Neuronal stem cell (in vitro differentiated cells): ENCODE data around the gene ILK.

Experiments used
- DNase-seq: peaks from one replicate; pipeline ENCODE4 v3.0.0-alpha.2; 2013; ENCODE audit warnings: low spot score
- H2AFZ ChIP-seq: one replicate; pipeline ENCODE4 v1.6.1; 2013; ENCODE audit warnings: mild to moderate bottlenecking, low read length, inconsistent platforms
- H2AK5ac ChIP-seq: 2 replicates; pipeline ENCODE4 v1.6.1; 2013; ENCODE audit warnings: low read depth, mild to moderate bottlenecking, inconsistent platforms, low read length, moderate library complexity, mixed read lengths
- H2BK120ac ChIP-seq: 2 replicates; pipeline ENCODE4 v1.6.1; 2013; ENCODE audit warnings: low read depth, mild to moderate bottlenecking, inconsistent platforms, low read length, moderate library complexity, mixed read lengths
- H2BK12ac ChIP-seq: one replicate; pipeline ENCODE4 v1.6.1; 2013; ENCODE audit warnings: low read length, inconsistent platforms
- H2BK15ac ChIP-seq: 2 replicates; pipeline ENCODE4 v1.6.1; 2013; ENCODE audit warnings: mild to moderate bottlenecking, low read length, inconsistent platforms, mixed read lengths
- H2BK5ac ChIP-seq: one replicate; pipeline ENCODE4 v1.6.1; 2013; ENCODE audit warnings: inconsistent platforms, mild to moderate bottlenecking, low read length, moderate library complexity
- H3K14ac ChIP-seq: one replicate; pipeline ENCODE4 v1.6.1; 2013; ENCODE audit warnings: low read length, inconsistent platforms
- H3K18ac ChIP-seq: 2 replicates; pipeline ENCODE4 v1.6.1; 2013; ENCODE audit warnings: low read length, inconsistent platforms
- H3K23ac ChIP-seq: 2 replicates; pipeline ENCODE4 v1.6.1; 2013; ENCODE audit warnings: low read depth, mild to moderate bottlenecking, mixed read lengths, low read length, inconsistent platforms; ENCODE audit not compliant: poor library complexity
- H3K27ac ChIP-seq: replicated peaks from 3 replicates; pipeline ENCODE4 v1.5.1; 2013; ENCODE audit warnings: low read length, inconsistent platforms
- H3K27me3 ChIP-seq, 3 experiments: 2 replicates each; pipeline ENCODE4 v1.6.1; 2013; ENCODE audit warnings: low read length in 3 of 3, mild to moderate bottlenecking in 2 of 3, inconsistent platforms in 1 of 3, low read depth in 1 of 3, mixed read lengths in 1 of 3, moderate library complexity in 1 of 3; ENCODE audit not compliant: control insufficient read depth in 3 of 3, insufficient read depth in 3 of 3
- H3K36me3 ChIP-seq, 2 donors: replicated peaks in 1 of 2; 2 replicates each; pipeline ENCODE4 v1.6.1; 2013; ENCODE audit warnings: low read length in 2 of 2; ENCODE audit not compliant: control insufficient read depth in 2 of 2, insufficient read depth in 2 of 2
- H3K4ac ChIP-seq: 2 replicates; pipeline ENCODE4 v1.6.1; 2013; ENCODE audit warnings: inconsistent platforms, mild to moderate bottlenecking, low read length, moderate library complexity
- H3K4me1 ChIP-seq, 2 donors: 1 replicate in 1 of 2; 2 replicates in 1 of 2; pipeline ENCODE4 v1.6.1; 2013; ENCODE audit warnings: low read length in 2 of 2, low read depth in 1 of 2; ENCODE audit not compliant: control insufficient read depth in 2 of 2, insufficient read depth in 1 of 2
- H3K4me2 ChIP-seq: one replicate; pipeline ENCODE4 v1.6.1; 2013; ENCODE audit warnings: mild to moderate bottlenecking, low read length, inconsistent platforms; ENCODE audit not compliant: insufficient read depth, poor library complexity, severe bottlenecking
- H3K4me3 ChIP-seq, 2 donors: 2 replicates each; pipeline ENCODE4 v1.5.1; 2013; ENCODE audit warnings: low read length in 2 of 2, mild to moderate bottlenecking in 2 of 2, inconsistent platforms in 1 of 2, moderate library complexity in 1 of 2
- H3K79me1 ChIP-seq: one replicate; pipeline ENCODE4 v1.6.1; 2013; ENCODE audit warnings: low read depth, mild to moderate bottlenecking, inconsistent platforms, low read length, moderate library complexity
- H3K9ac ChIP-seq: one replicate; pipeline ENCODE4 v1.6.1; 2013; ENCODE audit warnings: mild to moderate bottlenecking, low read depth, low read length, inconsistent platforms; ENCODE audit not compliant: poor library complexity
- H3K9me3 ChIP-seq, 2 donors: replicated peaks in 1 of 2; 2 replicates each; pipeline versions ENCODE3 to v1.6.1; 2013; ENCODE audit warnings: low read length in 2 of 2, mild to moderate bottlenecking in 2 of 2, inconsistent platforms in 1 of 2, low read depth in 1 of 2, mixed read lengths in 1 of 2, moderate library complexity in 1 of 2; ENCODE audit not compliant: control insufficient read depth in 2 of 2, insufficient read depth in 1 of 2
- H4K8ac ChIP-seq: one replicate; pipeline ENCODE4 v1.6.1; 2013; ENCODE audit warnings: low read depth, mild to moderate bottlenecking, inconsistent platforms, low read length, moderate library complexity
- H4K91ac ChIP-seq: one replicate; pipeline ENCODE4 v1.6.1; 2013; ENCODE audit warnings: low read length, low read depth, mild to moderate bottlenecking, inconsistent platforms; ENCODE audit not compliant: poor library complexity
- WGBS, 2 donors: extraction: QIAGEN DNeasy Blood & Tissue Kit; methylation state at CpG; one replicate each; pipeline ENCODE4 v1.1.7; 2013; ENCODE audit warnings: missing lambda C conversion rate in 2 of 2, mixed read lengths in 1 of 2; ENCODE audit not compliant: insufficient read length in 2 of 2, insufficient replicate concordance in 1 of 2; ENCODE audit errors: extremely low coverage in 2 of 2; 5-methylcytosine and 5-hydroxymethylcytosine counted together

The ILK gene

GRCh38 chr11:6594142-6594768, 9.3 kb upstream of the ILK start:
- H2AK5ac ChIP-seq = no peak overlapping the region

GRCh38 chr11:6596239-6596877, 7.2 kb upstream of the ILK start:
- H3K4me2 ChIP-seq = no peak overlapping the region
- H3K14ac ChIP-seq = no peak overlapping the region
- no peak overlapping the region for H2BK120ac ChIP-seq
- no peak overlapping the region for H3K27ac ChIP-seq
- no peak overlapping the region for H2BK5ac ChIP-seq
- H2BK12ac ChIP-seq = no peak overlapping the region
- H3K9ac ChIP-seq = no peak overlapping the region
- no peak overlapping the region for H3K23ac ChIP-seq
- H3K4ac ChIP-seq = no peak overlapping the region
- no peaks in the 10 kb centered on the region for H3K27me3 ChIP-seq
- peaks cover 29 to 95% of the 10 kb centered on the region in 2 donors for H3K36me3 ChIP-seq
- peaks cover 2% of the 10 kb centered on the region for H3K79me1 ChIP-seq
- no peaks in the 10 kb centered on the region for H3K9me3 ChIP-seq
- H2AK5ac ChIP-seq = no peak overlapping the region
- no peak overlapping the region for H3K18ac ChIP-seq
- WGBS, 2 donors = no CpG with 5 or more reads among the region's 5 CpGs
- H4K91ac ChIP-seq = no peak overlapping the region
- no peak overlapping the region for H2BK15ac ChIP-seq
- no peak overlapping the region for H2AFZ ChIP-seq
- H3K4me3 ChIP-seq = no peak overlapping the region
- no peak overlapping the region for H4K8ac ChIP-seq
- H3K4me1 ChIP-seq = no peaks in the 10 kb centered on the region
- DNase-seq = no peak

More at GRCh38 chr11:6594142-6594768, 9.3 kb upstream of the ILK start:
- Histone ChIP-seq H2BK5ac (no peak overlapping the region), H3K4me1 (no peaks in the 10 kb centered on the region), H3K14ac (no peak overlapping the region), H3K23ac (no peak overlapping the region), H3K27ac (no peak overlapping the region), H4K91ac (no peak overlapping the region), H3K27me3 (no peaks in the 10 kb centered on the region), H2BK12ac (no peak overlapping the region), H3K9ac (no peak overlapping the region), H3K79me1 (no peaks in the 10 kb centered on the region), H3K4me2 (peak overlapping the region; percentile 3), H3K4ac (no peak overlapping the region), H2AFZ (no peak overlapping the region), H3K18ac (no peak overlapping the region), H2BK15ac (no peak overlapping the region), H3K9me3 (no peaks in the 10 kb centered on the region), H3K36me3 (peaks cover 12 to 81% of the 10 kb centered on the region in 2 donors), H2BK120ac (no peak overlapping the region), H3K4me3 (no peak overlapping the region), H4K8ac (no peak overlapping the region)
- DNase-seq = no peak
- no CpG with 5 or more reads among the region's 3 CpGs for WGBS, 2 donors

GRCh38 chr11:6598555-6598954, 5.0 kb upstream of the ILK start:
- Histone ChIP-seq H2AFZ (no peak overlapping the region), H3K4ac (no peak overlapping the region), H3K4me2 (no peak overlapping the region), H2BK12ac (no peak overlapping the region), H2AK5ac (no peak overlapping the region), H3K23ac (no peak overlapping the region), H4K91ac (no peak overlapping the region), H2BK120ac (no peak overlapping the region), H3K27ac (no peak overlapping the region), H3K79me1 (peaks cover 4% of the 10 kb centered on the region), H3K4me1 (peaks cover 5 to 7% of the 10 kb centered on the region in 2 donors), H3K4me3 (no peak overlapping the region), H4K8ac (no peak overlapping the region), H3K14ac (no peak overlapping the region), H3K36me3 (peaks cover 33 to 80% of the 10 kb centered on the region in 2 donors), H3K27me3 (no peaks in the 10 kb centered on the region), H2BK5ac (no peak overlapping the region), H3K9me3 (no peaks in the 10 kb centered on the region), H3K18ac (no peak overlapping the region), H2BK15ac (no peak overlapping the region), H3K9ac (no peak overlapping the region)
- no peak for DNase-seq
- WGBS, 2 donors = no CpG with 5 or more reads among the region's 3 CpGs

GRCh38 chr11:6599449-6599848, 4.1 kb upstream of the ILK start:
- Histone ChIP-seq H3K27me3 (no peaks in the 10 kb centered on the region), H3K27ac (no peak overlapping the region), H2AFZ (no peak overlapping the region), H2AK5ac (no peak overlapping the region), H3K18ac (no peak overlapping the region), H3K23ac (no peak overlapping the region), H3K4me1 (peaks cover 5 to 7% of the 10 kb centered on the region in 2 donors), H3K14ac (no peak overlapping the region), H2BK12ac (no peak overlapping the region), H4K8ac (no peak overlapping the region), H2BK5ac (no peak overlapping the region), H2BK15ac (no peak overlapping the region), H3K4me2 (no peak overlapping the region), H2BK120ac (no peak overlapping the region), H3K79me1 (peaks cover 10% of the 10 kb centered on the region), H3K4ac (no peak overlapping the region), H3K4me3 (no peak overlapping the region), H3K36me3 (peaks cover 31 to 72% of the 10 kb centered on the region in 2 donors), H4K91ac (no peak overlapping the region), H3K9ac (no peak overlapping the region), H3K9me3 (no peaks in the 10 kb centered on the region)
- no peak for DNase-seq
- WGBS, 2 donors = no CpG with 5 or more reads among the region's 1 CpG
